Activated CD8-positive, alpha-beta memory T cell treated with anti-CD3 and anti-CD28 coated beads, Interleukin-2, amount 50 U/mL, for 1 hour (primary cell): ENCODE data around the gene PRKN.

ENCODE experiments used
- DNase-seq: peaks from one replicate; pipeline ENCODE4 v3.0.0-alpha.2; 2020; ENCODE audit errors: extremely low read depth

The PRKN gene

DNA sequence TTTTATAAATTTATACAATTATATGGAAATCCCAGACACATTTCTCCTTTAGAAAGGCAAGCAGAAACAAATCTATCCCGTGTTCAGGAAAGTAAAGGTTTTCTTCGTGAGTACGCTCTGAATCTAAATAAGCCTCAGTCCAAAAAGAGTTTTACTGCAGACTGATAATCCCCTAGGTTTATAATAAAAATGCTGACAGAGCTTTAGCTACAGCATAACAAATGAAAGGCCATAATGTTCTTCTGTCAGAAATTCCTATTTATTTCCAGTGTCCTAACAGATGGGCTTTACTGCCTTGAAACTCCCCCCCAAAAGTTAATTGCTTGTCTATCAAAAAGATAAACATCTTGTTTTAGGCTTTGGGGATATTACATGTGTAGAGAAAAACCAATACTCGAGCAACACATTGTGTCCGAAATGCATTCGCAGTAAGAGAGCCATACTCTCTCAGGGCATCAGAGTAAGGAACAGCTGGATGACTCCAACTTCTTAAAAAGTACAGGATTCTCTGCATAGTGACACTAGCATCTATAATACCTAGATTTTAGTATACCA, 109.0 kb downstream of the PRKN start:
- no peak for DNase-seq

DNA sequence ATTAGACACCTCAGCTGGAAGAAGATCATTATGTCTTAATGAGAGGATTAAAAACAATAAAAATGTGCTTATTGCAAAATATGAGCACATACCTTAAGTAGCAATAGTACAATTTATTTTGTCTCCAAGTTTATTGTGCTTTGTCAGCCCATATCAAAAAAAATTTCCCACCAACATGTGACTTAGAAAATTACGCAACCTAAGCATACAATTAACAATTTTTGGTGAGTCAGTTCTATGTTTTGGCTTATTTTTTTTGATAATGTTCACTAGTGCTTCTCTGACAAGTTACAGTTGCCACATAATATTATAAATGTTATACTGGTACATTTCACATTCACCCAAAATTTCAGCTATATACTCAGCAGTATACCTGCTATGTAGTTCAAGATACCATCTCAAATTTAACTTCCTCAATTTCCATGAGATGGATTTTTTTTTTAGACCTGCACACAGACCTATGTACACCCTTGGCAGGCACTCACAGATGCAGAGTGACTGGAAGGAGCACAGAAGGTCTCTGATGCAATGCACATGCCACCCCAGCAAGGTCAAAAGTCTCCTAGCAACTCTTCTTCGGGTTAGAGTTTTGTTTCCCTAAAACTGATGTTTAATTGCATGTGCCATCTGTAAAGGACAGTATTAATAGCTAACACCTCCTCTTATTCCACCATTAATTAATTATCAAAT, 112.4 kb downstream of the PRKN start:
- no peak for DNase-seq

DNA sequence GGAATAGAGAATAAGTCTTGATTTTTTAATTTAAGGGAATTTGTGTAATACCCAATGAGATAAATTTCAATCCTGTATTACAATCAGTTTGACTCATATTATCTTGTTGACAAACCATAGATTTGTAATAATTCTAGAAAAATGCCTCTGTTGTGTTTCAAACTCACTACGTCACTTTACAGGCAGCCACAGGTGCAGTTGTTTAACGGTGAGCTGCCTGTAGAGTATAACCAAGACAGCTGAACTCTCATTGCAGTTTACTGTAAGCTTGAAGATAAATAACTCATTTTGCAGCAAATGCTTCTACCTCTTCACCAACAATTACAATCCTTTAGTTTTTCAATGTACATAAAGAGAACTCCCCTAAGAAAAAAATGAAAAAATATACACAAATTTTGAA, 114.3 kb downstream of the PRKN start:
- no peak for DNase-seq

DNA sequence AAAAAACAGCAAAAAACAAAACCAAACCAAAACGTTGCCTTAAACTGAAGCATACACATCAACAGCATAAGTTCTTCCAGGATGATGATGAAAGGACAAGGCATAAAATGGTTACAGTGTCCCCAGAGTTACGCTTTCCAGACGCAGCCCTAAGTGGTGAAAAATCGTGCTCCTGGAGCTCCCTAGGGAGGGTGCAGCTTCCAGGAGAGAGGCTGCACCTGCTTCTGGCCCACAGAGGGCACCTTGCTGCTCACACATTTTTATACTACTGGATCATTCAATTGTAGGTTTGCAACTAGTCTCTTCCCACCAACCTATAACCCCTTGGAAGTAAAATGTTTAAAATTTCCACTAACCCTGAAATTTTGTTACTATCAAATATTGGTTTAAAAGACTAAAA, 115.0 kb downstream of the PRKN start:
- DNase-seq = no peak

DNA sequence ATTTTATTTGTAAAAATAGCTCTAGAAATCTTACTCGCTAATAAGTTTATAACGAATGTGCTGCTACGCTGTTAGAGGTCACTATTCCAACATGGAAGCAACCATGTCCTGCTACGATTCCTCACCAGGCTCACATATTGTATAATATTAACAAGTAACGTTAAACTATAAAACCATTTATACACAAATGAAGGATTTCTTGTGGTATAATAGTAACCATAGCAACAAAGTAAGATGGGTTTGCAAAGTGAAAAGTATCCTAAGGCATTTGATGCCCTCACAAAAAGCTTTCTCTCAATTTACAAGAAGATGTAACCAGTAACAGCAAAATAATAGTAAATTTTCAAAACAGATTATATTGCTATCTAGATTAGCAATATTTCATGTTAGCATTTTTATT, 117.2 kb downstream of the PRKN start:
- DNase-seq = no peak

DNA sequence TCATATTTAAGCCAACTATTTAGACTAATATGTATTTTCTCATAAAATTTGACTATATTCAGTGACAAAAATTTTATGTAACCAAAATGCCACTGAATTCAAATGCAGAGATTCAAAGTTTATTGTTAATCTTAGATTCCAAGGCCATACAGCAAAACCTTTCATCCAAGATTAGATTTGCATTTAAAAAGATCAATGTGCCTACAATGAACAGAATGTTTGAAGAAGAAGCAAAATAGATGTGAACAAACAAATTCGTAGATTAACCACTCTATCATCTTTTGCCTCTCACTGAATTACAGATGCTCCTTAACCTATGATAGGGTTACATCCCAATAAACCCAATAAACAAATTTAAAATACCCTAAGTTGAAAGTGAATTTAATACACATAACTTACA, 121.7 kb downstream of the PRKN start:
- DNase-seq = no peak

DNA sequence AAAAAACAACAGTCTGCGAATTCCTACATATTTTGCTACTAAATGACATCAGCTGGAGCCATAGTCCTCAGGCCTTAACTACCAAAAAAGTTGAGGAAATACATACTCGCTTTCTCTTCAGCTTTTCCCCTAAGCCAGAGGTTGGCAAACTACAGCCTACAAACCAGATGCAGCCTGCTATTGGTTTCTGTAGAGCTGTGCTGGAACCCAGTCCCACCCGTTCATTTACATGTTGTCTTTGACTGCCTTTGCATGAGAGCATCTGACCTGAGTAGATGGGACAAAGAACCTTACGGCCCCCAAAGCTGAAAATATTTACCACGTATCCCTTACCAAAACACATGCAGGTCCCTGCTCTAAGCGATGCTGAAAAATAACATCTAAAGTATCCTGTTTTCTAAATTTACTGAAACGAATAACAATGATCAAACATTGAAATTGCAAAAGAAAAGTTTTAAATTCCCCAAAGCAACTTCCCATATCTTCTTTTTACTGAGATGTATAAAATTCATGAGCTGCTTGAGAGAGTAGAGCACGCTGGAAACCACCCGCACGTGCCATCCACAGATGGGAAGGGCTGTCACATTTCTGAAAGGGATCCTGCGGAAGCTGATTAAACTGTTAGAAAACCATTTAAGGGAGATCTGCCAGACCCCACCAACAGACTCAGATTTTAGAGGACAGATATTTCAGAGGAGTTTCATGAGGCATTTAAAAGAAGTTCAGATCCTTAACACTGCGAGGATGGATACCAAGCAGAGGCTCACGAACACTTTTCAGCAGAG, 124.1 kb downstream of the PRKN start:
- no peak for DNase-seq

DNA sequence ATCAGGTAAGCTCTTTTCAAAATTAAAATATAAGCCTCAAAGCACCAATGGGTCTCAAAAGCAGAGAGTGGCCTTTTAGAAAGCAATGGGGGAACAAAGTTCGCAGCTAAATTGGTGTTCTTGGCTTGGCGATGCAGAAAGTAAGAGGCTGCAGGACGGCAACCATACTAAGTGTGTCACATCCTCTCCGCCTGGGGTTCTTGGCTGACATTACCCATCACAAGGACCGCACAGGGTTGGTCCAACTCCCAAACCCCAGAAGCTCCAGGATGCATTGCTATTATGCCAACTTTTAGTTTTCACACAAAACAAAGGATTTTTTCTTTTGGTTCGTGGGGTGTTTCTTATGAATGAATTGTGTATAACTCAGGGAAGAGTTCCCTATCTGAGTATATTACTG, 124.8 kb downstream of the PRKN start:
- DNase-seq = no peak

DNA sequence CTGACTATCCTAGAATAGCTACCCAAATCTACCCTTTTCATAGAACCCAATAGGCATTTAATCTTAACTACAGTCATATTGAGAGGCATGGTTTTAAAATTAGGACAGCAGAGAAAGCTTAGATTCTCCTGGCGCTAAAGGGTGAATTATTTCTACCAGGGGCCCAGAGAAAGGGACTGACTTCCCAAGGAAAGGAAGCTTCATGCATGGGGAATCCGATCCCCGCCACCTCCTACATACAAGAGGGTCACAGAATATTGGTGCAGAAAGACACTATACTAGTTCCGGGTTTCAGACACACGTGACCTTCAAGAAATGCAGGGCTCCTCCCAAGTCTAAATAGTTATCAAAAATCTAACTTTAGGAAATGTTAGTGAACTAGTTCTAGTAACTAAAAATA, 130.9 kb downstream of the PRKN start:
- DNase-seq = no peak

DNA sequence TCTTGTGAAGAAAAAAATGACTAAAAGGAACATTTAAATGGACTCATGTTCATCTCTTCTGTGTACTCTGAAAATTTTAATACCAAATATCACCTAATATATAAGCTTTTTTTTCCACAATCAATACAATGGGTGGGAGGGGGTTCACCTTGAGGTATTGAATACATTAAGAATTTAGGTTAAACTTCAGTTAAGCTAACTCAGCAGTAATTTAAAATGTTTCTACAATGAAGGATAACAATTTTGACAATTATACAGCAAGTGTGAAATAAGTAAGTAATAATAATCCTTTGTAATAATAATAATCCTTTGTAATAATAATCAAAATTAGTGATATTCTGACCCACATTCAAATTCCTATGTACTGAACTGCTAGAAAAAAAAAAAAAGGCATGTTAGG, 136.0 kb downstream of the PRKN start:
- no peak for DNase-seq

DNA sequence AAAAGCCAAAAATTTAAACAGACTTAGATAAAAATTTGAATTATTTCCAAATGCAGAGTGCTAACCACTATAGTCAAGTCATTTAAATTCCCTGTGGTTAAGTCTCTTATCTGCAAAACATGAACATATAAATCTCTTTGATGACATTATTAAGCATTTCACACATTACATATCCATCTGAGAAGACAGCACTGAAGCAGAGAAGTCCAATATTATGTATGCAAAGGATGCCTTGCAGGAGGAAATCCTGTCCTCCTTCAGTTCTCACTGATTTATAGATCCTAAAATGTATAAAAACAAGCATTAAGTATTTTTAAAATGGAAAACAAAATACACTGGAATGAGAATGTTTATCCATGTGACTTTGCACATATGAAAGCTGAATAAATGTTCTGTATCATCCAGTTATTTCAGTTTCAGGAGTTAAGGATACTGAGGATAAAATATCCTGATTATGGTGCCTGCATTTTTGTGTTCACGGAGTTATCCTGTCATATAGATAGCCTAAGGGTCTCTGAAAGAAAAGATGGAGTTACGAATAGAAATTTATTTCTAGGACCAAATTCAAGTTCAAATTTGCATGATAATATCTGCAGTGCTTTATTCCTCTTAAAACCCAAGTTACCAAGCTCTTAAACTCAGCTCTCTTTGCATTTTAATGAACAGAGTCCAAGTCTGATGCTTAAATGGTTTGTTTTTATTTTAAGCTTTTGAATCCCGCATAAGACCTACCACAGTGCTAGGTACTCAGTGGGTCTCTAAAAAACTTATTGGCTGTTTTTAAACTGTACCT, 145.4 kb downstream of the PRKN start:
- DNase-seq = no peak

DNA sequence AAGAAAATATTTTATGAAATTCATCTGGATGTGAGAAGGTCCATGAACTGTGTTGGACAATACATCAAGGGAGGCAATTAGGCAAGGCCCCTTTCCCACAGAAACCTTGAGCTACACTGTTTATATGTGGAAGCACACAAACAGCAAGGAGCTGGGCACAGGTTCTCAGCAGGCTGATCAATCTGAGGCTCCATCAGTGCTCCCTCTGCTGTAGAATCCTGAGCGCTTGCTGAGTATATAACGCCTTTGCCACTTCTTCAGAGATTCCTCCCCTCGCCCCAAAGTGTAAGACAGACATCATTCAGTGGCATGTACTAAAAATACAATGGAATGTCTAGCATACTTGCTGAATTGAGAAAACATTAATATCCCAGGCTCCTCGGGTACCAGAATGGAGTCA, 146.9 kb downstream of the PRKN start:
- no peak for DNase-seq

DNA sequence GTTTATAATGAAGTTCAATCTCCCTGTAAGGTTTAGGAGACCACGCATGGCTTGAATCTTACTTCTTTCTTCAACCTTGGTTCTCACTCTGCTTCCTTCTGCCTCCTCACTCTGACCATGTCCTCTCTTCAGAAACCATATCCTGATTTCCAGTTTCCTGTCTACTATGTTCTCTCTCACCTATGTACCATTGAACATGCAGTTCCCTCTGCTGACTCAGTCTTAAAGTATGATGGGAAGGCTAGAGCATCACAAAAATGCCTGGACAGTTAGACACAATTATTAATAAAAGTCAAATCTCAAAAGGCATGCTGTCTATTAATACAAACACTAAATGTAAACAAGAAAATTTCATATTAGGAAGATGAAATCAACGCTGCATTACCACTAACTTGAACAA, 151.6 kb downstream of the PRKN start:
- DNase-seq = no peak

DNA sequence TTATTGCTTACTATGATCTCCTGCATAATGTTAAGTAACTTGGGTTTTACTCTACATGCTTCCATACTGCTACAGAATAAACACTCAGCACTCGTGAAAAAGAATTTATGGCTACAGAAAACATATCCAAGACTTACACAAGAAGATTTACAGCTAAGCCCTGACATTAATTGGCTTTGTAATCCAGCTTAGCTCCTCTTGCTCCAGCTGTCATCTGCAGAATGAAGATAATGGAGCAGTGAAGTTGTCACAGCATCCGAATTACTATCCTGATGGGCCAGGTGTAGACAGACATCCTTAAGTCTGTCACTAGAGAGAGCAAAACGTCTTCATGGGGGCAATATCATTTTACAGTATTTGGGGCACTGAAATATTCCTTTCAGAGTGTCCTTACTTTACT, 155.3 kb downstream of the PRKN start:
- no peak for DNase-seq

DNA sequence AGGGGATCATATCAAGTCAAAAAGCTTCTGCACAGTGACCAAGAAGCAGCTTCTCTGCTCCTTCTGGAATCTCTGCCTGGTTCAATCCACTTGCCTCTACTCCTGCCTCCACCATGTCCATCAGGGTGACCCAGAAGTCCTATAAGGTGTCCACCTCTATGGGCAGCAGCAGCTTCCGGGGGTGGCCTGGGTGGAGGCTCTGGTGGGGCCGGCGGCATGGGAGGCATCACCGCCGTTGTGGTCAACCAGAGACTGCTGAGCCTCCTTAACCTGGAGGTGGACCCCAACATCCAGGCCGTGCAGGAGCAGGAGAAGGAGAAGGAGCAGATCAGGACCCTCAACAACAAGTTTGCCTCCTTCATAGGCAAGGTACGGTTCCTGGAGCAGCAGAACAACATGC, 159.3 kb downstream of the PRKN start:
- DNase-seq = no peak

DNA sequence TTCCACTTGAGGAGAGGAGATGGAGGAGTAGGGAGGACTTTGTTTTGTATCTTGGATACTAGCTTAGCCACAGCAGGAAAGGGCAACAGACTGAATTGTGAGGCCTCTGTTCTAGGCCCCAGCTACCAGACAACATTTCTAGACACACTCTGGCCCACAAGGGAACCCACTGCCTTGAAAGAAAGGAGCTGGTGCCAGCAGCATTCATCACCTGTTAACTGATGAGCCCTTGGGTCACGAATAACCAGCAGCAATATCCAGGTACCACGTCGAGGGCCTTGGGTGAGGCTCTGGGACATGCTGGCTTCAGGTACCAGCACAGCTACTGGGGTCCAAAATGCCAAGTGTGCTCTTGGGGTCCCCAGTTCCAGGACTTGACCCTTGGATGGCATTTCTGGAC, 165.5 kb downstream of the PRKN start:
- DNase-seq = no peak

DNA sequence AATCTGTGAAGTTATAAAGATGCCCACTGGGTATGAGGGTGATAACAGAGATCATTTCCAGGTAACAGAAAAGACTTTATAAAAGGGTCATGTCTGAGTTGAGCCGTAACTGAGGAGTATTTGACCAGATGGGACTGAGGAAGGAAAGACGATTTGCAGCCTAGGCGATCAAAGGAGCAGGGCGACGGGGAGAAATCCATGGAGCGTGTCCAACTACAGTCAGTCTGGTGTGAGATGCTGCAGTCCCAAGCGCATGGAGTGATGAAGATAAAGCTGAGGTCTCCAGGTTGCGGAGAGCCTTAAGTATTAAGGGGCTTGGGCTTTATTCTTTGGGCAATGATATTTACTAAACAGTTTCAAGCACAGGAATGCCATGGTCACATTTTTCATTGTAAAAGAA, 166.7 kb downstream of the PRKN start:
- DNase-seq = no peak

DNA sequence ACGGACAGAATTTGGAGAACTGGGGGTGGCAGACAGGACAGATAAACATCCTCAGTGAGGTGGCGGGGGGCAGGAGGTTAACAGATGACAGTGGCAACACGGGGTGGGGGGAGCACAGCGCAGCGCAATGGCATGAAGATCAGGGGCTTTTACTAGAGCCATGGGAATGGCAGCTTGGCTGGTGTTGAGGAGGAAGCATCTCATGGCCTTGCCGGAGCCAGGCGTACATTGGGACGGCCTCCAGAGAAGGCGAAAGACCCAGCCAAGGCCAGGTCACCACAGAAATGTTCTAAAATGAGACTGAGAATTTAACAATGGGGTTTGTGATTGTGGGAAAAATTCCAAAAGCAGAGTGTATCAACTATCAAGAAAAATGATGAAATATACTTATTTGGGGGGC, 173.0 kb downstream of the PRKN start:
- no peak for DNase-seq

DNA sequence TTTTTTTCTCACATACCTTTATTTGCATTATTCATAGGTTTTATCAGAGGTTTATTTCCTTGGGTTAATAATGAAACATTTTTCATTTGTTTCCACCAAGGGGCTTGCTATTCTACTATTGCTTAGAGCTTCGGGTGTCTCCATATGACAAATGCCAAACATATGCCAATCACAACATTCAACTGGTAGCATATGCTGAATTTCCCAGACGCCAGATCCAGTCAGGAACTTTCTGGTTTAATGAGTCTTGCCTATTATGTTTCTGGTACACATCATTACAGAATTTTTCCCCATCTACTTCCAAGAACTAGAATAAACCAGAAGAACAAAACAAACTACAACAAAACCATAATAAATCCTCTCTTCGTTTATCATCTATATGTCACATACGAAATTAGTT, 180.7 kb downstream of the PRKN start:
- DNase-seq = no peak

DNA sequence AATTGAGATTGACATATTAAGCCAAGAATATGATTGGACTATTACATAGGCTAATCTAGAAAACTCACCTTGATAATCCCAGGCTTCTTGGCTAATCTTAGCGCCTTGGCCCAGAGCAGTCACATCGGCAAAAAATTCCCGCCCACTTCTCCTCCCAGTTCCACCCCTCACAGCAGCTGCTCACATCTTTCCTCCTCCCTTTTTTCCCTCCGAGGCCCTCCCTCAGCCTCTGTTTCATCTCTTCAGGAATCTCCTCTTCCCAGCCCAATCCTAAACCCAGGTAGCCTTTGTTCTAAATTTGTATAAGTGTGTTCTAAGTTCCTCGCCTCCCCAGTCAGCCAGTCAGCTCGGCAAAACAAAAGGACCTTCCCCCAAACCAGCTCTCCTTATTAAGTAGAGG, 184.3 kb downstream of the PRKN start:
- no peak for DNase-seq

DNA sequence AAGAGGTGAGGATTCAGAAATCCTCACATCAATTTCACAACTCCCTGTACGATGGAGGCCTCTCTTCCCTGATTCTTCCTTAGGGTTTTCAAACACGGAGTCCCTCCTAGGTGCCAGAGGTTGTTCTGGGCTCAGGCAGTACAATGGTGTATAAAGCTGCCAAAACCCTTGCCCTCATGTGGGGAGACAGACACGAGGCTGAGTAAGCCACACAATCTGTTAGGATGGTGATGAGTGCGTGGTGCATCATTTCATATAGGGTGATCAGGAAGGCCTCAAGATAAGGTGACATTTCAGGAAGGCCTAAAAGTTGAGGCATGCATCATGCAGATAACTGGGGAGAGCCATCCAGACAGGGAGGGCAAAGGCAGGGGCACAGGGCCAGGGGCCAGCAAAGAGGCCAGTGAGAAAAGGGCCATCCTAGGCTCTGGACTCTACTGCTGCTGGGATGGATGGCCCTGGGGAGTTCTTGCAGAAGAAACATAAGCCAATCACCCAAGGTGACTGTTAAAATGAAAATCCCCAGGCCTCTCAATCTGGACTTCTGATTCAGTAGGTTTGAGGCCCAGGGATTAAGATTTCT, 186.5 kb downstream of the PRKN start:
- DNase-seq = no peak

DNA sequence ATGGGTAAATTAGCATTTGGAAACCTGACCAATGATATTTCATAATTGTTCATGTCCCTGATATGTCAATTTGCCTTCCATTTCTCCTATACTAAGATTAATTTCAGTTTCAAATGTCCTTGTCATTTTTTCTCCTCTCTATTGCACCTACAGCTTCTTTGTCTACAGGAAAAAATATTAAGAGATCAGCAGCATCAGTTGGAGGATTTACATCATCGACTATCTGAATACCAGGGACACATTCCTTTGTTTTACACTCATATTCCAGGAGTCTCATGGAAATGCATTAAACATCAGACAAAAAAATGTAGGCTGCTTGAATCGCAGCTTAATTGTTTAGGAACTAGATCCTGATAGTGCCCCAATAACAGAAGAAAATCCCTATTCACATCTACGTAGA, 188.2 kb downstream of the PRKN start:
- no peak for DNase-seq
